ENCODE data around the gene MYLK2.

The MYLK2 gene

GRCh38 chr20:31839782-31840487 lies 20.8 kb downstream of the MYLK2 start:
- TF ChIP-seq, protein P1, sequence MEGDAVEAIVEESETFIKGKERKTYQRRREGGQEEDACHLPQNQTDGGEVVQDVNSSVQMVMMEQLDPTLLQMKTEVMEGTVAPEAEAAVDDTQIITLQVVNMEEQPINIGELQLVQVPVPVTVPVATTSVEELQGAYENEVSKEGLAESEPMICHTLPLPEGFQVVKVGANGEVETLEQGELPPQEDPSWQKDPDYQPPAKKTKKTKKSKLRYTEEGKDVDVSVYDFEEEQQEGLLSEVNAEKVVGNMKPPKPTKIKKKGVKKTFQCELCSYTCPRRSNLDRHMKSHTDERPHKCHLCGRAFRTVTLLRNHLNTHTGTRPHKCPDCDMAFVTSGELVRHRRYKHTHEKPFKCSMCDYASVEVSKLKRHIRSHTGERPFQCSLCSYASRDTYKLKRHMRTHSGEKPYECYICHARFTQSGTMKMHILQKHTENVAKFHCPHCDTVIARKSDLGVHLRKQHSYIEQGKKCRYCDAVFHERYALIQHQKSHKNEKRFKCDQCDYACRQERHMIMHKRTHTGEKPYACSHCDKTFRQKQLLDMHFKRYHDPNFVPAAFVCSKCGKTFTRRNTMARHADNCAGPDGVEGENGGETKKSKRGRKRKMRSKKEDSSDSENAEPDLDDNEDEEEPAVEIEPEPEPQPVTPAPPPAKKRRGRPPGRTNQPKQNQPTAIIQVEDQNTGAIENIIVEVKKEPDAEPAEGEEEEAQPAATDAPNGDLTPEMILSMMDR (IDR thresholded peaks at IDR 0.05; ENCODE audit: low read depth, low read length, missing control alignments), result no peak
- no peak overlapping the region for H3K4me3 ChIP-seq (replicated peaks; ENCODE audit: low read depth, low read length)
- DNase-seq (ENCODE audit: extremely low read depth, low read depth), result no peak

GRCh38 chr20:31840906-31841816 lies 22.0 kb downstream of the MYLK2 start:
- DNase-seq (ENCODE audit: extremely low read depth, low read depth), result no peak
- no peak overlapping the region for H3K4me3 ChIP-seq (replicated peaks; ENCODE audit: low read depth, low read length)
- TF ChIP-seq, protein P1 (IDR thresholded peaks at IDR 0.05; ENCODE audit: low read depth, low read length, missing control alignments), result no peak

GRCh38 chr20:31841928-31842327 lies 22.8 kb downstream of the MYLK2 start:
- DNase-seq (ENCODE audit: extremely low read depth, low read depth), result no peak
- TF ChIP-seq, protein P1 (IDR thresholded peaks at IDR 0.05; ENCODE audit: low read depth, low read length, missing control alignments), result no peak
- no peak overlapping the region for H3K4me3 ChIP-seq (replicated peaks; ENCODE audit: low read depth, low read length)

GRCh38 chr20:31842471-31843157 lies 23.5 kb downstream of the MYLK2 start:
- no peak for DNase-seq (ENCODE audit: extremely low read depth, low read depth)

GRCh38 chr20:31843288-31843687 lies 24.1 kb downstream of the MYLK2 start:
- no peak overlapping the region for H3K4me3 ChIP-seq (replicated peaks; ENCODE audit: low read depth, low read length)
- TF ChIP-seq, protein P1 (IDR thresholded peaks at IDR 0.05; ENCODE audit: low read depth, low read length, missing control alignments), result no peak
- DNase-seq (ENCODE audit: extremely low read depth, low read depth), result no peak

More at GRCh38 chr20:31842471-31843157, 23.5 kb downstream of the MYLK2 start:
- no peak overlapping the region for H3K4me3 ChIP-seq (replicated peaks; ENCODE audit: low read depth, low read length)
- TF ChIP-seq, protein P1 (IDR thresholded peaks at IDR 0.05; ENCODE audit: low read depth, low read length, missing control alignments), result no peak

DNA sequence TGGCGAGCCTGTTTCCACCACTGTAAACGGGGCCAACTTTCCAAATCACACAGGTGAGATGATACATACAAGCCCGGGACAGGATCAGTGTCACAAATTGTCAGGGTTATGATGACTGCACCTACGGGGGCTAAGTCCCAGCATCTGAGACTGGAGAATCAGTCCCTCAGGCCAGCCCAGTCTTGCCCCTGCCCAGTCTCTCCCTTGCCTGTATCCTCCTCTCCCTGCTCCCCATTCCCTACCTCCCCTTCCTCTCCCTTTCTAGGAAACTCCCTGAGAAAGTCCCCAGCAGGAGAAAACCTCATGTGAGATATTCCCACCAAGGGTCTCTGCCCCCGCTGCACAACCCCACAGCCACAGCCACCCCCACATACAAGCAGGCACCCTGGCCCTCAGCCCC lies 24.7 kb downstream of the MYLK2 start:
- DNase-seq (ENCODE audit: extremely low read depth, low read depth), result no peak
- TF ChIP-seq, protein P1 (IDR thresholded peaks at IDR 0.05; ENCODE audit: low read depth, low read length, missing control alignments), result no peak
- H3K4me3 ChIP-seq (replicated peaks; ENCODE audit: low read depth, low read length), result no peak overlapping the region

Data from HFF-Myc (cell line).